Activated naive CD8-positive, alpha-beta T cell (primary cell): Measurements from ENCODE around the gene PHOX2A.

Experiments used
- H3K27ac Mint-ChIP-seq: one replicate; pipeline ENCODE4 v1.8.0; 2021; ENCODE audit warnings: mixed read lengths
- H3K27me3 Mint-ChIP-seq: one replicate; pipeline ENCODE4 v1.8.0; 2021; ENCODE audit warnings: mixed read lengths
- H3K36me3 Mint-ChIP-seq: one replicate; pipeline ENCODE4 v1.8.0; 2021; ENCODE audit warnings: mixed read lengths
- H3K4me1 Mint-ChIP-seq: one replicate; pipeline ENCODE4 v1.8.0; 2021; ENCODE audit warnings: low read depth, mixed read lengths
- H3K4me3 Mint-ChIP-seq: one replicate; pipeline ENCODE4 v1.8.0; 2021; ENCODE audit warnings: mild to moderate bottlenecking, mixed read lengths
- H3K9me3 Mint-ChIP-seq: one replicate; pipeline ENCODE4 v1.8.0; 2021; ENCODE audit warnings: low read depth, mixed read lengths

PHOX2A gene

DNA sequence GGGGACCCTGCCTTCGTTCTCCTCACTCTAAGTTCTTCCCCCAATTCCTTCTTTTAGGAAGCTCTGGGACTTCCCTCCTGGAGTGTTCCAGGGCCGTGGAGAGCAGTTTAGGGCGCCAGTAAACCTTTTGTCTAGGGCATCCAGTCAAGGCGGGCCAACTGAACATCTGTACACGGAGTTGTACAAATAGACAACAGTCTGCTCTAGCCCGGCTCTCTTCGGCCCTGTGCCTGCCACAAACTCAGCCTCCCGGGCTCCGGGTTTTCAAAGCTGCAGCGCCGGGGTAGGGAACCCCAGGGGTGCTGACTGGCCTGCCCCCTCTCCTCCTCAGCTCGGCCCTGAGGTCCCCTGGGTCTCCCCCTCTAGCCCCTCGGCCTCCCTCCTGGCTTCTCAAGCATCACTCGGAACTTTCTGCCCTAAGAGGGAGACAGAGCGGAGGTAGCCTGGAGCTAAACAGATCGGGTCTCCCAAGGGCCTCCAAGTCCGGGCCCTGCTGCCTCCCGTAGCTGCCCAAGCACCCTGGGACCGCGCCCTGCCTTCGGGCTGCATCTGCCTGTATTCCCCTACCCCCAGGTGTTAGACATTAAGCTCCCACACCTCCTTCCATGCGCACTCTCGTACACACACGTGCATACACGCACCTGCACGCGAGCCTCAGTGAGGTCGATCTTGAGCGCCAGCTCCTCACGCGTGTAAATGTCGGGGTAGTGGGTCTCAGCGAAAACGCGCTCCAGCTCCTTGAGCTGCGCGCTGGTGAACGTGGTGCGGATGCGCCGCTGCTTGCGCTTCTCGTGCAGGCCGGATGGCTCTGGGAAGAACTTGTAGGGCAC, 3.3 kb downstream of the PHOX2A start:
- peaks cover 33% of the 10 kb centered on the region for H3K4me1 Mint-ChIP-seq
- H3K27ac Mint-ChIP-seq = no peak overlapping the region
- H3K36me3 Mint-ChIP-seq = peaks cover 2% of the 10 kb centered on the region
- peaks cover 32% of the 10 kb centered on the region for H3K27me3 Mint-ChIP-seq
- H3K9me3 Mint-ChIP-seq = no peaks in the 10 kb centered on the region
- H3K4me3 Mint-ChIP-seq = peak overlapping the region; percentile 82

DNA sequence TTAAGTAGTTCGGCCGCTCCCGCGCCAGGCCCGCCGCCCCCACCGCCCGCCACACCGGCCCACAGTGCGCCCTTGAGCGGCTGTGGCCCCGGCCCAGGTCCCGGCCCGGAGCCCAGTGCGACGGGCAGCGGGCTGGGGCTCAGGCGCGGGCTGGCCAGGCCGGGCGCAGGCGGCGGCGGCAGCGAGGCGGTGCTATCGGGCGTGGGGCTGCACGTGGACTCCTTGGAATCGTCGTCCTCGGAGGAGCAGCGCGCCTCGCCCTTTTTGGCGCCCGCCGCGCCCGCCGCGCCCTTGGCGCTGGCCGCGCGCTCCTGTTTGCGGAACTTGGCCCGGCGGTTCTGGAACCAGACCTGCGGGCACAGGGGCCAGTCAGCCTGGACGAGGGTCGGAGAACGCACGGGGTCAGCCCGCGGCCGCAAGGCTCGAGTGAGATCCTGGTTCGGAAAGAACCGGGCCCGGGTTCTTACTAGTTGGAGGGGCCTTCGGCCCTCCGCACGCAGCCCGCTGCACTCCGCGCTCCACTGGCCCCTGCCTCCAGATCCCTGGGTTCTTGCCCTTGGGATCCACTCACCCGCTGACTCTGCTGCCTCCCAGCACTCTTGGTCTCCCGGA, 4.0 kb downstream of the PHOX2A start:
- peak overlapping the region; percentile 82 for H3K4me3 Mint-ChIP-seq
- no peak overlapping the region for H3K27ac Mint-ChIP-seq
- H3K27me3 Mint-ChIP-seq = peaks cover 32% of the 10 kb centered on the region
- H3K36me3 Mint-ChIP-seq = peaks cover 2% of the 10 kb centered on the region
- H3K9me3 Mint-ChIP-seq = no peaks in the 10 kb centered on the region
- peaks cover 33% of the 10 kb centered on the region for H3K4me1 Mint-ChIP-seq

DNA sequence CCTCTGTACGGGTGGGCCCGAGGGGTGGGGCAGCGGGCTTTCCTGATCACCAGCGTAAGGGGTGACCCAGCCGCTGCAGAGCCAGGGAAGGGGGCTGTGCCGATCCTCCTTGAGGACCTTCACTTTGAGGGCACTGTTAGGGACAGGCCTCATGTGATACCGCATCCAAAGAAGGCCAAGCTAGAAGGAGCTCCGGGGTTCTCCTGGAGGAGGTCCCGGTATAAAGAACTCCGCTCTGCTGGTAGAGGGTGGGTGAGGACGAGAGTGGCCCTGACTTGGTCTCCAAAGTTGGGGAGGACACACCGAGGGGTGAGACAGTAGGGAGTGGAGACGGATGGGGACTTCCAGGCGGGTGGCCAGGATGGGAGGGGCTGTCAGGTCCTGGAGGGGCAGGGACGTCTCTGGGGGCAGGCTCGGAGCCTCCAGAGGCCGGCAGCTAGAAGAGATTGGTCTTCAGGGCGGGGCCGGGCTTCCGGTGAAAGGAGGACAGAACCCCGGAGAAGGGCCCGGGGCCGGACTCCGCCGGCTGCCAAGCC, 4.6 kb downstream of the PHOX2A start:
- Mint-ChIP-seq H3K4me3 (peak overlapping the region; percentile 79), H3K9me3 (no peaks in the 10 kb centered on the region), H3K36me3 (peaks cover 2% of the 10 kb centered on the region), H3K27ac (no peak overlapping the region), H3K4me1 (peaks cover 29% of the 10 kb centered on the region), H3K27me3 (peaks cover 27% of the 10 kb centered on the region)

DNA sequence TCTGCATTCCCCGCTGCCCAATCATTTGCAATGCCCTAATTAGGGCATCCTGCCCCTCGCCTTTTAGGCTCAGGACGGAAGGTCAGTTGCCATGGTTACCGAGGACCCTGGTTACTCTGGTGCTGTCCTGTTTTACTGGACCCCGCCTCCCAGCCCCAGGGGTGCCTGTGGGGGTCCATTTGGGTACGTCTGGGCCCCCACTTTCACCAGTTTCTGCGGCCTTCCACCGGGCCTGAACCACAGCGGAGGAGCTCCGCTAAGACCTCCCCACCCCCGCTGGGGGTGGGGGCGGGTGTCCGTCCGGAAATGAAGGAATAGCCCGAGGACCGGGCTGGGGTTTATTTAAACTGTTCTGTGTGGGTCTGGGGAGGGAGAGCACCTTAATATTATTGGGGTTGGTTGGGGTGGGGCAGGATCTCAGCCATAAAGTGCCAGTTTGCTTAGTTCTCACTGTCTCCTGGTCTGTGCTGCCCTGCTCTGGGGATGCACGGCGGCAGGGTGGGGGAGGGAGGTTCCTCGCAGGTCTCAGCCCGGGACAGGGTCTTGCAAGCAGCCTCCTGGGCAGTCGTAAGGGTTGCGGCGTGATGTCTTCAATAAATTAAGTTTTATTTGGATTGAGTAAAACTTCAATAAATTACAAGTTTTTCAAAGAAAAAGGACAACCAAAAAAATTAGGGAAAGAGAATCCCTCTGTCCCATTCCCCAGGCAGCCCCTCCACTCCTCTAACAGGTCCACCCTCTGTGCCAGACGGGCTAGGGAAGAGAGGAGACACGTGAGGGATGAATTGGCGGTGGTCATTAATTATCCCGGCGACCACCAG, 5.3 kb downstream of the PHOX2A start:
- no peak overlapping the region for H3K27ac Mint-ChIP-seq
- H3K36me3 Mint-ChIP-seq = peaks cover 2% of the 10 kb centered on the region
- peaks cover 32% of the 10 kb centered on the region for H3K4me1 Mint-ChIP-seq
- peaks cover 27% of the 10 kb centered on the region for H3K27me3 Mint-ChIP-seq
- no peak overlapping the region for H3K4me3 Mint-ChIP-seq
- no peaks in the 10 kb centered on the region for H3K9me3 Mint-ChIP-seq

DNA sequence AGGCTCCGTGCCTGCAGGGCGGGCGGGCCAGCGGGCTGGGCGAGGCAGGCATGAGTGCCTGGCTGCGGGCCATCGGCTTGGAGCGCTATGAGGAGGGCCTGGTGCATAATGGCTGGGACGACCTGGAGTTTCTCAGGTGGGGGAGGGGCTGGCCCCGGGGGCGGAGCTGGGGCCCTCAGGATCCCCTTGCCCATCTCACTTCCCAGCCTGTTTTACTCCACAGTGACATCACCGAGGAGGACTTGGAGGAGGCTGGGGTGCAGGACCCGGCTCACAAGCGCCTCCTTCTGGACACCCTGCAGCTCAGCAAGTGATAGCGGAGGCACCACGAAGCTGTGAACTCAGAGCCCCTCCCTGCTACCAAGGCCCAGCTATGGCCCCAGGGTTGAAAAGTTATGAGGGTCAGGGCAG, 5.9 kb downstream of the PHOX2A start:
- H3K27ac Mint-ChIP-seq = no peak overlapping the region
- no peaks in the 10 kb centered on the region for H3K9me3 Mint-ChIP-seq
- H3K4me1 Mint-ChIP-seq = peaks cover 28% of the 10 kb centered on the region
- H3K36me3 Mint-ChIP-seq = peaks cover 2% of the 10 kb centered on the region
- peaks cover 22% of the 10 kb centered on the region for H3K27me3 Mint-ChIP-seq
- no peak overlapping the region for H3K4me3 Mint-ChIP-seq

DNA sequence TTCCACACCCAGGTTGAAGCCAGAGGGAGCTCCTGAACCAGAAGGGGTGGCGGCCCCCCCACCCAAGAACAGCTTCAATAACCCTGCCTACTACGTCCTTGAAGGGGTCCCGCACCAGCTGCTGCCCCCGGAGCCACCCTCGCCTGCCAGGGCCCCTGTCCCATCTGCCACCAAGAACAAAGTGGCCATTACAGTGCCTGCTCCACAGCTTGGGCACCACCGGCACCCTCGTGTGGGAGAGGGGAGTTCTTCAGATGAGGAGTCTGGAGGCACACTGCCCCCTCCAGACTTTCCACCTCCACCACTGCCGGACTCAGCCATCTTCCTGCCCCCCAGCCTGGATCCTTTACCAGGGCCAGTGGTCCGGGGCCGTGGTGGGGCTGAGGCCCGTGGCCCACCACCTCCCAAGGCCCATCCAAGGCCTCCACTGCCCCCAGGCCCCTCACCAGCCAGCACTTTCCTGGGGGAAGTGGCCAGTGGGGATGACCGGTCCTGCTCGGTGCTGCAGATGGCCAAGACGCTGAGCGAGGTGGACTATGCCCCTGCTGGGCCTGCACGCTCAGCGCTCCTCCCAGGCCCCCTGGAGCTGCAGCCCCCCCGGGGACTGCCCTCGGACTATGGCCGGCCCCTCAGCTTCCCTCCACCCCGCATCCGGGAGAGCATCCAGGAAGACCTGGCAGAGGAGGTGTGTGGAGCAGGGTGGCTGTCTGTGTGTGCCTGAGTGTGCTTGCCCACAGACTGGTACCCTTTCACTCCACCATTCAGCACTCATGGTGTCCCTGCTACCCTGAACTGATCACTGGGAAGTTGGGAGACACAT, 6.7 kb downstream of the PHOX2A start:
- Mint-ChIP-seq H3K4me1 (peaks cover 26% of the 10 kb centered on the region), H3K27me3 (peaks cover 17% of the 10 kb centered on the region), H3K27ac (no peak overlapping the region)

DNA sequence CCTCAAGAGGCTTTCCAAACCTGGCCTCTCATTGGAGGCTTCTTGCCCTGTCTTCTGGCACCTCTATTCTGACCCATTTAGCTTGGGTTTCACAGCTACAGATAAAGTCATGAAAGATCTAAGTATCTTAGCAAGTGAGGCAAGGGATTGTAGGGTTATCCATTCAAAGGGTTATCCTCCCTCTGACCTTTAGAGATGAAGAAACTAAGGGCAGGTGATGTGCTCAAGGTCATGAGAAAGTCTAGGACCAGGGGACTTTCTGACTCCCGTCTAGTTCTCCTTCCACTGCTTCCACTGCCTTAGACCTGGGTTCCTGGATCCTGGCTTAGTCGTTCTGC, 7.2 kb downstream of the PHOX2A start:
- H3K4me3 Mint-ChIP-seq = no peak overlapping the region
- H3K4me1 Mint-ChIP-seq = peaks cover 20% of the 10 kb centered on the region
- no peak overlapping the region for H3K27ac Mint-ChIP-seq
- H3K36me3 Mint-ChIP-seq = no peaks in the 10 kb centered on the region
- H3K27me3 Mint-ChIP-seq = peaks cover 11% of the 10 kb centered on the region
- H3K9me3 Mint-ChIP-seq = no peaks in the 10 kb centered on the region

More for the DNA sequence above, 6.7 kb downstream of the PHOX2A start:
- Mint-ChIP-seq H3K9me3 (no peaks in the 10 kb centered on the region), H3K4me3 (no peak overlapping the region), H3K36me3 (peaks cover 2% of the 10 kb centered on the region)

DNA sequence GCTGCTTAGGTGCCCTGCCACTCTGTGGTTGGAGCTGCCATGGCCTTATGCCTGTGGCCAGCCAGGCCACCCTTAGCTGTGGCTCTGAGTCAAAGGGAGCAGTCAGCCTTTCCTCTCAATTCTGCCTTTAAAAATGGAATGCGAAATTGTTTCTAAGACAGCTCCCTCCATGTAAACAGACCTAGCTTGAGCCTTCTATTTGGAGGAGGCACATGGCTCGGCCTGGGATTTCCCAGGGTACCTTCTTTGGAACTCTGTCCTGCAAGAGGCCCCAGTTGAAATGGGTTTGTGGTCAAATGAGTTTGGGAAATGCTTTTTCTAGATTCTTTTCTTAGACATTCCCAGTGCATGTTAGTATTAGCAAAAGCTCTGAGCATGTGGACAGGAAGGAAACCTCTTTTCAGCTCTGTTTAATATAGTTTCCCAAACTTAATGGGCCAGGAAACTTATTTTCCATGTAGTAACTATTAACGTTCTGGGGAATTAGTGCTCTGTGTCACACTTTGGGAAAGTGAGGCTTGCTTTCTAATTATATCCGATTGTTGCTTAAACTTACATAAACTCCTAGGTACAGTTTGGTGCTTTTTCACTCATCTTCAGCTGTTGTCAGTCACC, 7.8 kb downstream of the PHOX2A start:
- Mint-ChIP-seq H3K27me3 (peaks cover 8% of the 10 kb centered on the region), H3K36me3 (no peaks in the 10 kb centered on the region), H3K27ac (no peak overlapping the region)

DNA sequence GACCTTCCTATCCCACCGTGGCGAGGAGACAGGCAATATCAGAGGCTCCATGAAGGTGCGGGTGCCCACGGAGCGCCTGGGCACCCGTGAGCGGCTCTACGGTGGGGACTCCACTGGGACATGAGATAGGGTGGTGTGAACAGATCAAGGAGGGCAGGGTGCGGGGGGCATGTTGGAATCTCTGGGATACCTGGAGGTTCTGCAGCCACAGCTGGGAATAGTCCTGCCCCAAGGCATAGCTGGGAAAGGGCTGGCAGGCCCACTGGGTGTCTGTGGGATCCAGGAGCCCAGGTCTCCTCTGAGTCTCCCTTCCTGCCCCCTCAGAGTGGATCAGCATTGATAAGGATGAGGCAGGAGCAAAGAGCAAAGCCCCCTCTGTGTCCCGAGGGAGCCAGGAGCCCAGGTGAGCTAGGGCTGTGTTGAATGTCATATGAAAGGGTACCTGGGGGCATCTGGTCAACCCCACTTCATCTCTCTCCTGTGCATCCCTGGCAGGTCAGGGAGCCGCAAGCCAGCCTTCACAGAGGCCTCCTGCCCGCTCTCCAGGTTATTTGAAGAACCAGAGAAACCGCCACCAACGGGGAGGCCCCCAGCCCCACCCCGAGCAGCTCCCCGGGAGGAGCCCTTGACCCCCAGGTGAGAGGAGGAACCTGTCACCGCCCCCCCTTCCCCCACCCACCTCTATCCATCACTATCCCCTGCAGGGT, 8.5 kb downstream of the PHOX2A start:
- Mint-ChIP-seq H3K27ac (no peak overlapping the region), H3K4me3 (no peak overlapping the region), H3K9me3 (no peaks in the 10 kb centered on the region), H3K36me3 (no peaks in the 10 kb centered on the region), H3K4me1 (peaks cover 12% of the 10 kb centered on the region), H3K27me3 (peaks cover 5% of the 10 kb centered on the region)

More for the DNA sequence above, 7.8 kb downstream of the PHOX2A start:
- peaks cover 17% of the 10 kb centered on the region for H3K4me1 Mint-ChIP-seq
- no peak overlapping the region for H3K4me3 Mint-ChIP-seq
- no peaks in the 10 kb centered on the region for H3K9me3 Mint-ChIP-seq

DNA sequence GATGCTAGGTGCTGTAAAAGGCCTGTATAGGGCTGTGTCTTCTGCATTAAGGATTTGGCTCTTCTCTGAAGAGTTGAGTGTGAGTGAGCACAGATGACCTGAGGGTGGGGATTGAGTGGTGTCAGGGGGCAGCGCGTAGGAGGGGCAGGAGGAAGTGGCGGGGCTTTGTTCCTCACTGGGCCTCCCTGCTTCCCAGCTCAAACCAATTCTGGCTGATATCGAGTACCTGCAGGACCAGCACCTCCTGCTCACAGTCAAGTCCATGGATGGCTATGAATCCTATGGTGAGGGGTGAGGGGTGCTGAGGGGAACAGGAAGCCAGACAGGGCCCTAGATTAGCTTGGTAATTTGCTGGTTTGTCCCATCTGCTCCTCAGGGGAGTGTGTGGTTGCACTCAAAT, 9.1 kb downstream of the PHOX2A start:
- no peak overlapping the region for H3K4me3 Mint-ChIP-seq
- H3K36me3 Mint-ChIP-seq = no peaks in the 10 kb centered on the region
- no peaks in the 10 kb centered on the region for H3K9me3 Mint-ChIP-seq
- peaks cover 2% of the 10 kb centered on the region for H3K27me3 Mint-ChIP-seq
- H3K27ac Mint-ChIP-seq = no peak overlapping the region
- H3K4me1 Mint-ChIP-seq = peaks cover 9% of the 10 kb centered on the region

DNA sequence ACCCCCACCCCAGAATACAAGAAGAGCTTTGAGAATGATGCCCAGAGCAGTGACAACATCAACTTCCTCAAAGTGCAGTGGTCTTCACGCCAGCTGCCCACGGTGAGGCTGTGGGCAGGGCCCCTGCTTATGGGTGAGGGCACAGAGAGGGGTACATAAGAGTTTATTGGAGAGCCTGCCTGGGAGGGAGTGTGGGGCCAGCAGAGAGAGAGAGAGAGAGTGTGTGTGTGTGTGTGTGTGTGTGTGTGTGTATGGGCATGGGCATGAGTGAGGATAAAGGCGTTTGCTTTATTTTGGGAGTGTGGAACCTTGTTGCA, 9.5 kb downstream of the PHOX2A start:
- H3K36me3 Mint-ChIP-seq = no peaks in the 10 kb centered on the region
- H3K4me3 Mint-ChIP-seq = no peak overlapping the region
- peak overlapping the region; percentile 41 for H3K27ac Mint-ChIP-seq
- no peaks in the 10 kb centered on the region for H3K9me3 Mint-ChIP-seq
- H3K27me3 Mint-ChIP-seq = peaks cover 2% of the 10 kb centered on the region
- H3K4me1 Mint-ChIP-seq = peaks cover 9% of the 10 kb centered on the region

DNA sequence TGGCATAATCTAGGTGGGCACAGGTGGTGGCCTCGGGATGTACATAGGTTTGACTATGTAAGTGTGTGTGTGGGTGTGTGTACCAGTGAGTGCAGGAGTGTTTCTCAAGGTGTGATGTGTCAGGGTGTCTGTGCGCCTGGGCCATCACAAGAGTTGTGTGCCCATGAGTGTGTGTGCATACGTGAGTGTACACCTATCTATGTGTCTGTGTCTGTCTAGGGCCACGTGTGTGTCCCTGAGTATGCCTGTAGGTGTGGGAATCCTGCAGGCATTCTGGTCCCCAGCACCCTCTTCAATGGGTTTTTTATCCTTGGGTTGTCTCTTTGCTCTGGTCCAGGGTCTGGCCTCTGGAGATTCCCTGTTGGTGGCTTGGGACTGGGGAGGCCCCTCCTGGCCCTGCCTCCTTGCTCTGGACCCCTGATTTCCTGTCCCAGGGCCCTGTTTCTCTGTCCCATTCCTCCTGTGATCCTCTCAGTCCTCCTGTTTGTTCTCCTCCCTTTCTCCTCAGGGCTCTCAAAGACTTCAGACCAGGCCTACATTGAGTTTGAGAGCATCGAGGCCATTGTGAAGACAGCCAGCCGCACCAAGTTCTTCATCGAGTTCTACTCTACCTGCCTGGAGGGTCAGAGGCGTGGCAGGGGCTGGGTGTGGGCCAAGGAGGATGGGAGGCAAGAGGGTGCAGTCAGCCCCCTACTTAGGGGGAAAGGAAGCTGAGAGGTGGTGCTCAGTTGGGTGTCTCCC, 10.0 kb downstream of the PHOX2A start:
- H3K36me3 Mint-ChIP-seq = no peaks in the 10 kb centered on the region
- H3K9me3 Mint-ChIP-seq = no peaks in the 10 kb centered on the region
- peaks cover 6% of the 10 kb centered on the region for H3K4me1 Mint-ChIP-seq
- peak overlapping the region; percentile 41 for H3K27ac Mint-ChIP-seq
- no peaks in the 10 kb centered on the region for H3K27me3 Mint-ChIP-seq
- H3K4me3 Mint-ChIP-seq = no peak overlapping the region

DNA sequence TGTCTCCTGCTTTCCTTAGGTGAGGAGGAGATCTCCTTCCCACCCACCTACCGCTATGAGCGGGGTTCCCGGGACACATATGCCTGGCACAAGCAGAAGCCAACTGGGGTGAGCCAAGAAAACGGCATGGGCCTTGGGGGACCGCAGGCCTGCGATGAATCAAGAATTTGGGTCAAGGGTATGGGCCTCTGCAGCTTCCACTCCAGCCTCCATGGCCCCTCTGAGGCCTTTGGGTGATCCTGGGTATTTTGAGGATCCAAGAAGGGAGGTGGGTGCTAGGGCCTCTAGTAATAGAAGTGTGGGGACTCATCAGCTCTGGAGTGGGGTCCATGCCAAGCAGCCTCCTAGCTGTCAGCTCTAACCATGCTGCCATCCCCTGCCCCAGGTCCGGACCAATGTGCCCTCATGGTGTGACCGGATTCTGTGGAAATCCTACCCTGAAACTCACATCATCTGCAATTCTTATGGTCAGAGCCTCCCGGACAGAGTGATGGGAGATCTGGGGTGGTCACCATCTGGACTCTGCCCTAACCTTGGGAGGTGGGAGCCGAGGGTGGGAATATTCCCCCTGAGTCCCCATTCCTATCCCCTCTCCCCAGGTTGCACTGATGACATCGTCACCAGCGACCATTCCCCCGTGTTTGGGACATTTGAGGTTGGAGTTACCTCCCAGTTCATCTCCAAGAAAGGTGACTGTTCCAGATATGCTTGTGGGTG, 10.8 kb downstream of the PHOX2A start:
- no peaks in the 10 kb centered on the region for H3K27me3 Mint-ChIP-seq
- peaks cover 4% of the 10 kb centered on the region for H3K4me1 Mint-ChIP-seq
- no peaks in the 10 kb centered on the region for H3K36me3 Mint-ChIP-seq
- H3K27ac Mint-ChIP-seq = no peak overlapping the region
- no peak overlapping the region for H3K4me3 Mint-ChIP-seq
- no peaks in the 10 kb centered on the region for H3K9me3 Mint-ChIP-seq
